Memory B cell (primary cell): ENCODE data around the gene DLEC1.
"Not testable (repeated sequence)": the region's sequence is repeated elsewhere in the genome, so short reads cannot be mapped to it uniquely, and the experiment has no call there.

Experiments
- ATAC-seq: fragments of 150-1000 bp; cut with Tn5 transposase; 2 replicates; pipeline ENCODE4 v1.10.0; 2021; ENCODE audit warnings: low read depth, mild to moderate bottlenecking, moderate library complexity
- DNase-seq, 2 donors: peaks; one replicate each; pipeline ENCODE4 v3.0.0; 2022; ENCODE audit warnings: low spot score in 2 of 2
- H3K27ac Mint-ChIP-seq: one replicate; pipeline ENCODE4 v1.8.0; 2022; ENCODE audit warnings: mild to moderate bottlenecking, moderate library complexity, mixed read lengths
- H3K27me3 Mint-ChIP-seq: one replicate; pipeline ENCODE4 v1.8.0; 2022; ENCODE audit warnings: mixed read lengths
- H3K36me3 Mint-ChIP-seq: one replicate; pipeline ENCODE4 v1.8.0; 2022; ENCODE audit warnings: mild to moderate bottlenecking, mixed read lengths
- H3K4me1 Mint-ChIP-seq: one replicate; pipeline ENCODE4 v1.8.0; 2022; ENCODE audit warnings: mixed read lengths
- H3K4me3 Mint-ChIP-seq: one replicate; pipeline ENCODE4 v1.8.0; 2022; ENCODE audit warnings: mild to moderate bottlenecking, moderate library complexity, mixed read lengths
- H3K9me3 Mint-ChIP-seq: one replicate; pipeline ENCODE4 v1.8.0; 2022; ENCODE audit warnings: mixed read lengths

Gene DLEC1

GRCh38 chr3:38135621-38136277 lies 96.7 kb downstream of the DLEC1 start:
- Mint-ChIP-seq H3K27ac (peak overlapping the region; percentile 72), H3K4me1 (peaks cover 41% of the 10 kb centered on the region), H3K4me3 (peak overlapping the region; percentile 92)
- not testable (repeated sequence) for H3K9me3 Mint-ChIP-seq, ATAC-seq, H3K27me3 Mint-ChIP-seq, DNase-seq, H3K36me3 Mint-ChIP-seq

- Mint-ChIP-seq H3K27ac (peak overlapping the region; percentile 72), H3K27me3 (no peaks in the 10 kb centered on the region), H3K4me1 (peaks cover 47% of the 10 kb centered on the region), H3K9me3 (no peaks in the 10 kb centered on the region), H3K36me3 (peaks cover 11% of the 10 kb centered on the region), H3K4me3 (peak overlapping the region; percentile 92)
- DNase-seq (no peak), ATAC-seq (no peak)
Measured at GRCh38 chr3:38136393-38136776, 97.4 kb downstream of the DLEC1 start.

DNA sequence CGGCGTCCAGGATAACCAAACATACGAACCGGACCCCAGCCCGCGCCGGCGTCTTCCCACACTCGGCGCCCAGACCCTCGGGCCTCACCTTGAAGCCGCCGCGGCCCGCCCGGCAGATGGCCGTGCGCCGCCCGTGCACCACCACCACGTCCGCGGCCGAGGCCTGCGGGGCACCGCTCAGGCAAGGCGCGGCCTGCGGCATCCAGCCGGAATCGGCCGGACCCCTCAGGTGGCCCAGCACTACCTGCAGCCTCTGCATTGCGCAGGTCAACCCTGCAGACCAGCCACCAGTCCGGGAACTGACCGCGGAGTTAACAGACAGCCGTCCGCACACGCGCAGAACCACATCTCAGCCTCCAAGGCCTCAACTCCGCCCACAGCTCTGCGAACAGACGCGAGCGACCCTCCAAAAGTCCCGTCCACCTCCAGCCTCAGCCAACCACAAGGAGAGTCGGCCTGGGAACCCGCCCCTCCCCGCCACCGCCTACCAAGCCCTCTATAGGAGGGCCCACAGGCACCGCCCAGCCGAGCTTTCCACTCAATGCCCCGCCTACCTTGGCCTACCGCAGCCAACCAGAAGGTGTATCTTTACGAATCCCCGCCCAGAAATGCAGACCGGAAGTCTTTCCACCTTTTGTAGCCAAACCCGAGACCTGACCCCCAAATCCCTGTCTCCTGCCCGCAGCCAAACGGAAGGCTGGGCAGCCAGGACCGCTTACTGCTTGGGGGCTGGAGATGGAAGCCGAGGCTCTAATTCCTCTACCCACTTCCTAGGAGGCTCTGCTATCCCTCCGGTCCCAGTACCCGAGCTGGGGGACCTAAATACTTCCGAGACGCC lies 98.0 kb downstream of the DLEC1 start, which contains the start of gene ACAA1:
TSS of gene ACAA1 (minus strand) at position 351 of the 838 bp plus-strand sequence. CDS start at position 259, 92 bp downstream.
- peaks cover 14% of the 10 kb centered on the region for H3K36me3 Mint-ChIP-seq
- peak within 1 kb of the TSS; percentile 92 for H3K4me3 Mint-ChIP-seq
- peaks cover 52% of the 10 kb centered on the region for H3K4me1 Mint-ChIP-seq
- H3K27me3 Mint-ChIP-seq: no peaks in the 10 kb centered on the region
- peak; percentile 85 to 95 for DNase-seq
- H3K27ac Mint-ChIP-seq: peak within 1 kb of the TSS; percentile 94
- peak; percentile 86 for ATAC-seq
- no peaks in the 10 kb centered on the region for H3K9me3 Mint-ChIP-seq

GRCh38 chr3:38137615-38138348 lies 98.8 kb downstream of the DLEC1 start:
- no peaks in the 10 kb centered on the region for H3K9me3 Mint-ChIP-seq
- peaks cover 55% of the 10 kb centered on the region for H3K4me1 Mint-ChIP-seq
- ATAC-seq: no peak
- DNase-seq: peak in 1 of 2 donors; percentile 44
- H3K4me3 Mint-ChIP-seq: peak overlapping the region; percentile 92
- peak overlapping the region; percentile 94 for H3K27ac Mint-ChIP-seq
- peaks cover 17% of the 10 kb centered on the region for H3K36me3 Mint-ChIP-seq
- no peaks in the 10 kb centered on the region for H3K27me3 Mint-ChIP-seq

GRCh38 chr3:38138349-38139190 lies 99.6 kb downstream of the DLEC1 start, which contains the start of gene MYD88:
TSS of gene MYD88 (plus strand) at chr3:38138661. CDS start at chr3:38138701, 40 bp downstream.
- no peaks in the 10 kb centered on the region for H3K9me3 Mint-ChIP-seq
- peaks cover 16% of the 10 kb centered on the region for H3K36me3 Mint-ChIP-seq
- DNase-seq (peak; percentile 79 to 85), ATAC-seq (peak; percentile 66)
- H3K4me3 Mint-ChIP-seq: peak within 1 kb of the TSS; percentile 92
- peak within 1 kb of the TSS; percentile 94 for H3K27ac Mint-ChIP-seq
- peaks cover 52% of the 10 kb centered on the region for H3K4me1 Mint-ChIP-seq
- H3K27me3 Mint-ChIP-seq: no peaks in the 10 kb centered on the region

DNA sequence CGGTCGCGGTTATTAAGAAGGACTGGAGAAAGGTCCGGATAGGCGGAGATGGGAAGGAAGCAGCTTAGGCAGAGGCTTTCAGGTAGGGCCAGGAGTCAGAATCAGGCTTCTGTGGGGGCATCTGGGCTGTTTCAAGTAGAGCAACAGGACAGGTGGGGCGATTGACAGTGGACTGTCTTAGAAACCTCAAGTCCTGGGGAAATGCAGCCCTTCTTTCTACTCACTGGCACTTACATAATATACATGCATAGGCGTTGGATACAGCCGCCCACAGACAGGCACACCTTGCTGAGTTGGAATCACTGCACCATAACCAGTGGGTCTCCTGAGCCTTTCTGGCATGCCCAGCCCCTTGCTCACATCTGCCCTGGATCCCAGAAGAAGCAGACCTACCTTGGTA lies 100.2 kb downstream of the DLEC1 start:
- Mint-ChIP-seq H3K9me3 (no peaks in the 10 kb centered on the region), H3K36me3 (peaks cover 17% of the 10 kb centered on the region), H3K4me1 (peaks cover 55% of the 10 kb centered on the region), H3K27me3 (no peaks in the 10 kb centered on the region), H3K27ac (peak overlapping the region; percentile 94), H3K4me3 (peak overlapping the region; percentile 92)
- ATAC-seq (no peak), DNase-seq (no peak)

GRCh38 chr3:38139652-38140051 lies 100.6 kb downstream of the DLEC1 start:
- Mint-ChIP-seq H3K9me3 (no peaks in the 10 kb centered on the region), H3K4me1 (peaks cover 53% of the 10 kb centered on the region), H3K36me3 (peaks cover 15% of the 10 kb centered on the region), H3K27me3 (no peaks in the 10 kb centered on the region), H3K27ac (peak overlapping the region; percentile 94), H3K4me3 (peak overlapping the region; percentile 92)
- ATAC-seq (no peak), DNase-seq (no peak)

DNA sequence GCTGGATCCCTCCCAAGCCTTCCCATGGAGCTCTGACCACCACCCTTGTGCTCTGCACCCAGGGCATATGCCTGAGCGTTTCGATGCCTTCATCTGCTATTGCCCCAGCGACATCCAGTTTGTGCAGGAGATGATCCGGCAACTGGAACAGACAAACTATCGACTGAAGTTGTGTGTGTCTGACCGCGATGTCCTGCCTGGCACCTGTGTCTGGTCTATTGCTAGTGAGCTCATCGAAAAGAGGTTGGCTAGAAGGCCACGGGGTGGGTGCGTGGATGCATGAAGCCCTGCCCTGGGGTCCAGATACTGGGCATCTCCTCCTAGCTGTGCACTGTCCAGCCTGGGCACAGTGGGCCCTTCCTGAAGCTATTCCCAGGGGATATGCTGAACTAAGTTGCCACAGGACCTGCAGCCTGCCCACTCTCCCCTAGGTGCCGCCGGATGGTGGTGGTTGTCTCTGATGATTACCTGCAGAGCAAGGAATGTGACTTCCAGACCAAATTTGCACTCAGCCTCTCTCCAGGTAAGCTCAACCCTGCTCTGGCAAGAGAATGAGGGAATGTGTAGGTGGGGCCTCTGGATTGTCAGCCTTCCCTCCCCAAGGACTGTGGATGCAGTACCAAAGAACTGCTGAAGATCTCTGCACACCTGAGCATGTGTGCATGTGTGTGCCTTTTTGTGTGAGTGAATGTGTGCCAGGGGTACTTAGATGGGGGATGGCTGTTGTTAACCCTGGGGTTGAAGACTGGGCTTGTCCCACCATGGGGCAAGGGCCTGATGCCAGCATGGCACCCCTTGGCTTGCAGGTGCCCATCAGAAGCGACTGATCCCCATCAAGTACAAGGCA lies 101.5 kb downstream of the DLEC1 start:
- Mint-ChIP-seq H3K36me3 (peaks cover 15% of the 10 kb centered on the region), H3K27ac (no peak overlapping the region), H3K4me3 (peak overlapping the region; percentile 92), H3K27me3 (no peaks in the 10 kb centered on the region), H3K4me1 (peaks cover 46% of the 10 kb centered on the region), H3K9me3 (no peaks in the 10 kb centered on the region)
- no peak for ATAC-seq
- no peak for DNase-seq

DNA sequence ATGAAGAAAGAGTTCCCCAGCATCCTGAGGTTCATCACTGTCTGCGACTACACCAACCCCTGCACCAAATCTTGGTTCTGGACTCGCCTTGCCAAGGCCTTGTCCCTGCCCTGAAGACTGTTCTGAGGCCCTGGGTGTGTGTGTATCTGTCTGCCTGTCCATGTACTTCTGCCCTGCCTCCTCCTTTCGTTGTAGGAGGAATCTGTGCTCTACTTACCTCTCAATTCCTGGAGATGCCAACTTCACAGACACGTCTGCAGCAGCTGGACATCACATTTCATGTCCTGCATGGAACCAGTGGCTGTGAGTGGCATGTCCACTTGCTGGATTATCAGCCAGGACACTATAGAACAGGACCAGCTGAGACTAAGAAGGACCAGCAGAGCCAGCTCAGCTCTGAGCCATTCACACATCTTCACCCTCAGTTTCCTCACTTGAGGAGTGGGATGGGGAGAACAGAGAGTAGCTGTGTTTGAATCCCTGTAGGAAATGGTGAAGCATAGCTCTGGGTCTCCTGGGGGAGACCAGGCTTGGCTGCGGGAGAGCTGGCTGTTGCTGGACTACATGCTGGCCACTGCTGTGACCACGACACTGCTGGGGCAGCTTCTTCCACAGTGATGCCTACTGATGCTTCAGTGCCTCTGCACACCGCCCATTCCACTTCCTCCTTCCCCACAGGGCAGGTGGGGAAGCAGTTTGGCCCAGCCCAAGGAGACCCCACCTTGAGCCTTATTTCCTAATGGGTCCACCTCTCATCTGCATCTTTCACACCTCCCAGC lies 102.4 kb downstream of the DLEC1 start:
- ATAC-seq: no peak
- Mint-ChIP-seq H3K36me3 (peaks cover 15% of the 10 kb centered on the region), H3K27ac (no peak overlapping the region), H3K4me1 (peaks cover 38% of the 10 kb centered on the region), H3K4me3 (no peak overlapping the region), H3K9me3 (peaks cover 3% of the 10 kb centered on the region), H3K27me3 (no peaks in the 10 kb centered on the region)
- DNase-seq: no peak

DNA sequence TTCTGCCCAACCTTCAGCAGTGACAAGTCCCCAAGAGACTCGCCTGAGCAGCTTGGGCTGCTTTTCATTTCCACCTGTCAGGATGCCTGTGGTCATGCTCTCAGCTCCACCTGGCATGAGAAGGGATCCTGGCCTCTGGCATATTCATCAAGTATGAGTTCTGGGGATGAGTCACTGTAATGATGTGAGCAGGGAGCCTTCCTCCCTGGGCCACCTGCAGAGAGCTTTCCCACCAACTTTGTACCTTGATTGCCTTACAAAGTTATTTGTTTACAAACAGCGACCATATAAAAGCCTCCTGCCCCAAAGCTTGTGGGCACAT lies 102.9 kb downstream of the DLEC1 start:
- DNase-seq (no peak), ATAC-seq (no peak)
- H3K27ac Mint-ChIP-seq: no peak overlapping the region
- no peak overlapping the region for H3K4me3 Mint-ChIP-seq
- peaks cover 38% of the 10 kb centered on the region for H3K4me1 Mint-ChIP-seq
- H3K9me3 Mint-ChIP-seq: peaks cover 4% of the 10 kb centered on the region
- H3K27me3 Mint-ChIP-seq: no peaks in the 10 kb centered on the region
- H3K36me3 Mint-ChIP-seq: peaks cover 18% of the 10 kb centered on the region

DNA sequence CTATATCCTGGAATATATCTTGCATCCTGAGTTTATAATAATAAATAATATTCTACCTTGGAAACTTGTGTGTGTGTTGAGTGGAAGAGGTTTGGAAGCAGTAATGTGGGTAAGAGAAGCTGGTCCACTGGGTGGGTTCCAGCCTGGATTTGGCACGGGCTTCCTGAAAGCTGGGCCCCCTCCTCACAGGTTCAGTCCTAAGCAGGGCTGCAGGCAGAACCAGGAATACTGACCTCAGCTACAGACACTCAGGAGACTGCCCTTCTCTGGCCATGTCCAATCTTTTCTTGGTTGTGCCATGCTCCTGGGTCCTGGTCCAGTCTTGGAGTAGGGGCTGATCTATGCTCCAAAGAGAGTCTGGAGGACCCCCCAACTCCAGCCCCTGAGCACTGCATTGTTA lies 104.0 kb downstream of the DLEC1 start:
- H3K36me3 Mint-ChIP-seq: peaks cover 19% of the 10 kb centered on the region
- no peak overlapping the region for H3K27ac Mint-ChIP-seq
- no peak overlapping the region for H3K4me3 Mint-ChIP-seq
- no peak for ATAC-seq
- DNase-seq: no peak
- peaks cover 37% of the 10 kb centered on the region for H3K4me1 Mint-ChIP-seq
- no peaks in the 10 kb centered on the region for H3K27me3 Mint-ChIP-seq
- peaks cover 4% of the 10 kb centered on the region for H3K9me3 Mint-ChIP-seq

DNA sequence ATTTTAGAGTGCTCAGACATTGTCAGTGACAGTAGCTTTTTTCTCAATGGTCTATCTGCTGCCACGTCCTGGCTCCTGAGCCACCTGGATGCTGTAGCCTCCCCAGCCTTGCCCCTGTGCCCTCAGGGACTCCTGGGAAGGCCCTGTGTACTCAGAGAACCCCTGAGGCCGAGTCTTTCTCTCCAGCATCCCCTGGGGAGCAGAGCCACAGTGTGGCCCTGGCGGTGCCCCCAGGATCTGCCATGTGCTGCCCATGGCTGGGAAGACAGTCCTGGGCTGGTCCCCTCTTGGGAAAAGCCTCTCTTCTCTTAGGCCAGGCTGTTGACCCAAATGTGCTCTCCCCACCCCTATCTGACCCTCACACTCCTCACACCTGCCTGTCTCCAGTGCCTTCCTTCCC lies 104.5 kb downstream of the DLEC1 start:
- ATAC-seq: no peak
- Mint-ChIP-seq H3K9me3 (peaks cover 4% of the 10 kb centered on the region), H3K27me3 (no peaks in the 10 kb centered on the region), H3K27ac (no peak overlapping the region), H3K4me3 (no peak overlapping the region), H3K36me3 (peaks cover 19% of the 10 kb centered on the region), H3K4me1 (peaks cover 35% of the 10 kb centered on the region)
- no peak for DNase-seq
